Cortex of kidney (tissue), 1 donor: ENCODE data around the gene TMEM138.
"Not testable (repeated sequence)": the region's sequence is repeated elsewhere in the genome, so short reads cannot be mapped to it uniquely, and the experiment has no call there.

Experiments used
- DNase-seq: peaks from one replicate; lab custom pipeline; 2025; lab: John Stamatoyannopoulos, UW

The TMEM138 gene

GRCh38 chr11:61367406-61367805 lies 5.2 kb downstream of the TMEM138 start:
- DNase-seq, result no peak

- DNase-seq, result no peak
These were observed 6.5 kb downstream of the TMEM138 start for GRCh38 chr11:61368646-61369045.

GRCh38 chr11:61369372-61370348 lies 7.5 kb downstream of the TMEM138 start:
- DNase-seq, result no peak

GRCh38 chr11:61370349-61371005 lies 8.3 kb downstream of the TMEM138 start:
- DNase-seq, result no peak

- no peak for DNase-seq
These were observed 10.7 kb downstream of the TMEM138 start for GRCh38 chr11:61372659-61373420.

GRCh38 chr11:61375761-61376108 lies 13.6 kb downstream of the TMEM138 start:
- no peak for DNase-seq

GRCh38 chr11:61377461-61378160 lies 15.4 kb downstream of the TMEM138 start:
- no peak for DNase-seq

GRCh38 chr11:61378713-61379313 lies 16.6 kb downstream of the TMEM138 start:
- no peak for DNase-seq

- no peak for DNase-seq
These were observed 18.7 kb downstream of the TMEM138 start for GRCh38 chr11:61380884-61381283.

- not testable (repeated sequence) for DNase-seq
These were observed 21.7 kb downstream of the TMEM138 start for GRCh38 chr11:61383859-61384258.

- no peak for DNase-seq
These were observed 22.4 kb downstream of the TMEM138 start for GRCh38 chr11:61384271-61385242.

- no peak for DNase-seq
These were observed 28.0 kb downstream of the TMEM138 start for GRCh38 chr11:61390161-61390560.

- no peak for DNase-seq
These were observed 30.9 kb downstream of the TMEM138 start for GRCh38 chr11:61392981-61393595.

- DNase-seq, result no peak
These were observed 39.0 kb downstream of the TMEM138 start for GRCh38 chr11:61401173-61401572.

- no peak for DNase-seq
These were observed 39.4 kb downstream of the TMEM138 start for GRCh38 chr11:61401573-61401972.

GRCh38 chr11:61403658-61404057 lies 41.5 kb downstream of the TMEM138 start:
- DNase-seq, result no peak

GRCh38 chr11:61404103-61404502 lies 41.9 kb downstream of the TMEM138 start:
- no peak for DNase-seq

- DNase-seq, result no peak
These were observed 42.5 kb downstream of the TMEM138 start for GRCh38 chr11:61404641-61405040.

- no peak for DNase-seq
These were observed 43.9 kb downstream of the TMEM138 start for GRCh38 chr11:61406067-61406466.
